Esophagus squamous epithelium (tissue), 5 donors: ENCODE results near the gene SUSD6. TPM values are rescaled to one million over a fixed set of nuclear protein-coding genes. Genes with fewer than 3 reads are reported as not detected.

ENCODE experiments used
- DNase-seq: peaks from one replicate; lab custom pipeline; 2025; lab: John Stamatoyannopoulos, UW
- H3K27ac ChIP-seq, 4 donors: fragments of 200-600 bp; sonication (generic); one replicate each; pipeline ENCODE4 v1.5.1; 2016 to 2019; ENCODE audit warnings: mild to moderate bottlenecking in 1 of 4
- H3K27me3 ChIP-seq, 4 donors: fragments of 200-600 bp; sonication (generic); 1 replicate in 3 of 4; 2 replicates in 1 of 4; pipeline versions ENCODE4 v1.5.1 to v1.6.0; 2017 to 2021; ENCODE audit warnings: antibody characterized with exemption in 1 of 4
- H3K36me3 ChIP-seq, 3 donors: fragments of 200-600 bp; sonication (generic); one replicate each; pipeline ENCODE4 v1.5.1; 2016 to 2019
- H3K4me1 ChIP-seq, 3 donors: fragments of 200-600 bp; sonication (generic); one replicate each; pipeline ENCODE4 v1.5.1; 2017 to 2019
- H3K4me3 ChIP-seq, 4 donors: fragments of 200-600 bp; sonication (generic); 1 replicate in 3 of 4; 2 replicates in 1 of 4; pipeline ENCODE4 v1.5.1; 2016 to 2019; ENCODE audit warnings: mild to moderate bottlenecking in 2 of 4, moderate library complexity in 1 of 4
- H3K9me3 ChIP-seq, 3 donors: fragments of 200-600 bp; sonication (generic); one replicate each; pipeline ENCODE4 v1.5.1; 2016 to 2019
- POLR2A ChIP-seq, 4 donors: fragments of 450-650 bp; IDR thresholded peaks; one replicate each; pipeline ENCODE4 v1.6.1; 2017; ENCODE audit warnings: antibody characterized with exemption in 4 of 4, mild to moderate bottlenecking in 4 of 4, moderate library complexity in 3 of 4
- WGBS, 2 donors: methylation state at CpG; one replicate each; pipeline ENCODE4 v1.1.5; 2018; 5-methylcytosine and 5-hydroxymethylcytosine counted together
- intact Hi-C: fragments of 100-400 bp; cut with DNase I; formaldehyde crosslinking; loops from one replicate; pipeline ENCODE4 v1.15.0; 2022
- total RNA-seq, 4 donors: library from RNA; depleted of rRNA; stranded (reverse); fragments of >200 nt; gene quantifications; one replicate each; pipeline ENCODE4 v1.1.0, GENCODE V29; 2016
- TF ChIP-seq, protein P1 (sequence below), 6 experiments: fragments of 450-650 bp in 4 of 6; fragments of 200-600 bp in 2 of 6; sonication (generic) in 2 of 6; IDR thresholded peaks; one replicate each; pipeline ENCODE4 v1.5.1; 2016 to 2019; ENCODE audit warnings: antibody characterized with exemption in 6 of 6, mild to moderate bottlenecking in 4 of 6, moderate library complexity in 4 of 6
- donor health status: DM: yes; HTN: yes; CAD: no.

SUSD6 gene
- total RNA-seq, 4 donors from 2014 or later = 22.4 to 43.1 (median 27.8) TPM

DNA sequence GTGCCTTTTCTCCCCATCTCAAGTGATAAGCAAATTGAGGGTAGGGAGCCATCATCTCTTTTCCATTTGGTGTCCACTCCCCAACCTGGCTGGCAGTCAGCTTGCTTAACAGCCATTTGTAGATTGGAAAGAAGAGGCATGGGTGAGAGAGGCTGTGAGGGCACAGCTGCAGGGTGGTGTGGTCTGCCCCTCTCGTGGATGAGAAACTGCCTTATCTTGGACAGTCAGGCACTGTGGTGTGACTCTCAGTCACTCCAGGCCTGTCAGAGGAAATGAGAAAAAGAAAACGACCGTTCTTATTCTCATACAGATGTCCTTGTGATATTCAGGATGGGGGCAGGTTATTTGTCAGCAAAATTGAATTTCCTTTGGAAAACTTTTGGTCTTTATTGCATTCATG, 90.5 kb downstream of the SUSD6 start:
- H3K4me3 ChIP-seq = no peak overlapping the region
- H3K9me3 ChIP-seq = no peaks in the 10 kb centered on the region
- TF ChIP-seq POLR2A (IDR thresholded peaks at IDR 0.05) = no peak
- TF ChIP-seq, protein P1, sequence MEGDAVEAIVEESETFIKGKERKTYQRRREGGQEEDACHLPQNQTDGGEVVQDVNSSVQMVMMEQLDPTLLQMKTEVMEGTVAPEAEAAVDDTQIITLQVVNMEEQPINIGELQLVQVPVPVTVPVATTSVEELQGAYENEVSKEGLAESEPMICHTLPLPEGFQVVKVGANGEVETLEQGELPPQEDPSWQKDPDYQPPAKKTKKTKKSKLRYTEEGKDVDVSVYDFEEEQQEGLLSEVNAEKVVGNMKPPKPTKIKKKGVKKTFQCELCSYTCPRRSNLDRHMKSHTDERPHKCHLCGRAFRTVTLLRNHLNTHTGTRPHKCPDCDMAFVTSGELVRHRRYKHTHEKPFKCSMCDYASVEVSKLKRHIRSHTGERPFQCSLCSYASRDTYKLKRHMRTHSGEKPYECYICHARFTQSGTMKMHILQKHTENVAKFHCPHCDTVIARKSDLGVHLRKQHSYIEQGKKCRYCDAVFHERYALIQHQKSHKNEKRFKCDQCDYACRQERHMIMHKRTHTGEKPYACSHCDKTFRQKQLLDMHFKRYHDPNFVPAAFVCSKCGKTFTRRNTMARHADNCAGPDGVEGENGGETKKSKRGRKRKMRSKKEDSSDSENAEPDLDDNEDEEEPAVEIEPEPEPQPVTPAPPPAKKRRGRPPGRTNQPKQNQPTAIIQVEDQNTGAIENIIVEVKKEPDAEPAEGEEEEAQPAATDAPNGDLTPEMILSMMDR (IDR thresholded peaks at IDR 0.05) = no peak
- intact Hi-C loops = no loop called here
- 36 to 51% methylated on average over 3 of the region's 3 CpGs for WGBS, 2 donors
- peaks cover 0 to 38% (median 10%) of the 10 kb centered on the region in 3 donors for H3K36me3 ChIP-seq
- no peaks in the 10 kb centered on the region for H3K27me3 ChIP-seq
- H3K4me1 ChIP-seq = peaks cover 13 to 85% (median 39%) of the 10 kb centered on the region in 3 donors
- DNase-seq = no peak
- H3K27ac ChIP-seq = peak overlapping the region in 2 of 4 donors; percentile 19 to 51

DNA sequence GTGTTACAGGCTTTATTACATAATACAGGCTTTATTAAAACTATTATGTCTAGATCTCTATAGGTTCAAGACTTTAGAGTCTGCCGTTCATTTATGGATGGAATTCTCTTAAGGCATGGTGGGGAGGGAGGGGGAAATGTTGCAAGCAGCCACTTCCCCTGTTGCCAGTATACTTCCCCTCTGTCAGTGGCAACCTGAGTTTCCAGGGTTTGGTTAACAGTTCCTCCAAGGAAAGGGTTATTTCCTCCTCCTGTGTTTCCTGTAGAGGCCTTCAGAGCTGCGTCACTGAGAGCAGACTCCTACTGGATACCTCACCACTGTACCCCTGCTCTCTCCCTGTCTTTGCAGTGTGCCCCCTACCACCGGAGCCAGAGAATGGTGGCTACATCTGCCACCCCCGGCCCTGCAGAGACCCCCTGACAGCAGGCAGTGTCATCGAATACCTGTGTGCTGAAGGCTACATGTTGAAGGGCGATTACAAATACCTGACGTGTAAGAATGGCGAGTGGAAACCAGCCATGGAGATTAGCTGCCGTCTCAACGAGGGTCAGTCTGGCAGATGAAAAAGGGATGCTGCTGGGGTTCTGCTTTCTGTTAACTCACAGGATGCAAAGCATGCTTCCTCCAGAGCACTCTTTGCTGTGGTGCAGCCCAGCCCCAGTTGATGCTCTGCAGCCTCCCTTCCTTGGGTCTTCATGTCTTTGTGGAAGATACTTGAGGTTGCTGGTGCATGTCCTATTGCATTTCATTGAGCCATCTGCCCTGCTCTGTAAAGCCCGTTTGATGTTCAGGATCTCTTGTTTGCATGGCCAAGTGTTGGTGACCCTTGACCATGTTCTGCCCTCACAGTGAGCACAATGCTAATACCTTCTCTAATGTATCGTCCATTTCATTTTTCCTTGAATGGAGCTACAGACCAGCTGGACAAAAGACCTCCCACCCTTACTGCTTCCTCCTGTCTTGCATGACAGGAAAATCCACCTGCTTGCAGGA, 91.9 kb downstream of the SUSD6 start:
- Histone ChIP-seq H3K36me3 (peaks cover 0 to 53% (median 19%) of the 10 kb centered on the region in 3 donors), H3K27me3 (no peaks in the 10 kb centered on the region), H3K27ac (peak overlapping the region in 2 of 4 donors; percentile 55 to 71), H3K9me3 (no peaks in the 10 kb centered on the region), H3K4me3 (no peak overlapping the region), H3K4me1 (peaks cover 10 to 73% (median 26%) of the 10 kb centered on the region in 3 donors)
- 65 to 69% methylated on average over 9 of the region's 12 CpGs for WGBS, 2 donors
- intact Hi-C loops = no loop called here
- DNase-seq = no peak
- TF ChIP-seq POLR2A (IDR thresholded peaks at IDR 0.05) = no peak
- TF ChIP-seq, protein P1 (IDR thresholded peaks at IDR 0.05) = no peak

DNA sequence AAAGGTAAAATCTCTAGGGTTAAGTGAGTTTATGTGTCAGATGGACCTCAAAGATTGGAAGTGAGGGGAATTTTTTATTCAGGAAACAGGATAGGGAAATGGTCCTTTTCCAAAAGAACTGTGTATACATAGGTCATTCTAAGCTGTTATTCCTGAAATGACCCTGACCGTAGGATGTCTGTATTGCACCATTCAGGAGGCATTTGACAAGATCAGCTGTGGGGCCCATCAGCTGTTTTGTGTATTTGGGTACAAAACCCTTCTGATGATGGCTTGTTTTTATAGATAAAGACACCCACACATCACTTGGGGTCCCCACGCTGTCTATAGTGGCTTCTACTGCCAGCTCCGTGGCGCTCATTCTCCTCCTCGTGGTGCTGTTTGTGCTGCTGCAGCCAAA, 92.9 kb downstream of the SUSD6 start:
- H3K27ac ChIP-seq = no peak overlapping the region

DNA sequence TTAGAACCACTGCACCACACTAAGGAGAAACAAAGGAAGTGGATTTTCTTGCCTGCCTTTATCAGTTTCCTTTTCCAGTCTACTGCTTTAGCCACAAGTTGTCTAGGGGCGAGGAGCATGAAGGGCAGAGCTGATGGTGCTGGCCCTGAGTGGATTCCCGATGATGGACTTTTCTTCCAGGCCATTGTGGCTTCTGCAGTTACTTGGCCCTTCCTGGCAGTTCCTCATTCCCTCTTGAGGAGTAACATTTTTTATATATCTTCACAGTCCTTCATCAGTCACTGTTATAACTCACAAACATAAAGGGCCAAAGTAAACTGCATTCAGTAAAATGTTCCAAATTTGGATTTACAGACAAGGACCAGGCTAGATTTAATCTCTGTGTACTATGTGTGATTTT, 94.3 kb downstream of the SUSD6 start:
- intact Hi-C loops = no loop called here
- Histone ChIP-seq H3K9me3 (no peaks in the 10 kb centered on the region), H3K4me3 (no peak overlapping the region), H3K27ac (peak overlapping the region in 1 of 4 donors; percentile 0), H3K4me1 (peaks cover 16 to 75% (median 34%) of the 10 kb centered on the region in 3 donors), H3K27me3 (no peaks in the 10 kb centered on the region), H3K36me3 (peaks cover 0 to 76% (median 36%) of the 10 kb centered on the region in 3 donors)
- WGBS, 2 donors = 65 to 67% methylated on average over 2 of the region's 2 CpGs
- TF ChIP-seq, protein P1 (IDR thresholded peaks at IDR 0.05) = no peak
- TF ChIP-seq POLR2A (IDR thresholded peaks at IDR 0.05) = no peak
- DNase-seq = no peak

More for the DNA sequence above, 92.9 kb downstream of the SUSD6 start:
- 83 to 86% methylated on average over 5 of the region's 5 CpGs for WGBS, 2 donors
- H3K4me1 ChIP-seq = peaks cover 10 to 73% (median 28%) of the 10 kb centered on the region in 3 donors
- no peaks in the 10 kb centered on the region for H3K9me3 ChIP-seq
- DNase-seq = no peak
- no peaks in the 10 kb centered on the region for H3K27me3 ChIP-seq
- peaks cover 0 to 62% (median 28%) of the 10 kb centered on the region in 3 donors for H3K36me3 ChIP-seq
- TF ChIP-seq, protein P1 (IDR thresholded peaks at IDR 0.05) = no peak
- no peak for TF ChIP-seq POLR2A (IDR thresholded peaks at IDR 0.05)
- no peak overlapping the region for H3K4me3 ChIP-seq
- intact Hi-C loops = no loop called here

DNA sequence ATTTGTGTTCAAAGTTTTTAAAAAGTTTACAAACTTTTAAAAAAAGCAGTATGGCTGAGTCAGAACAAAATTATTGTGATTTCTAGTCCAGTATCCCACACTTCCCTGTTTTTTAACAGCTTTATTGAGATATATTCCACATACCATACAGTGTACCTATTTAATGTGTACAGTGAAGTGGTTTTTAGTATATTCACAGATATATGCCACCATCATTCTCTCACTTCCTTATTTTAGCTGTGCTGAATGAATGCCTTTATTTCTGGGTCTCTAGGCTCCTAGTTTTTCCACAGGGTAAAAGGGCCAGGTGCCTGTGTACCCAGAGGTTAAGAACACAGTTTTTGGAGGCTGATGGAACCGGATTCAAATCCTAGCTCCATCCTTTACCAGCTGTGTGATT, 96.7 kb downstream of the SUSD6 start:
- WGBS, 2 donors = 100% methylated on average over 1 of the region's 1 CpG
- peaks cover 30 to 76% (median 41%) of the 10 kb centered on the region in 3 donors for H3K4me1 ChIP-seq

More for the DNA sequence above, 96.7 kb downstream of the SUSD6 start:
- TF ChIP-seq POLR2A (IDR thresholded peaks at IDR 0.05) = no peak
- TF ChIP-seq, protein P1 (IDR thresholded peaks at IDR 0.05) = no peak
- Histone ChIP-seq H3K9me3 (no peaks in the 10 kb centered on the region), H3K27me3 (no peaks in the 10 kb centered on the region), H3K4me3 (no peak overlapping the region), H3K27ac (no peak overlapping the region), H3K36me3 (peaks cover 5 to 92% (median 39%) of the 10 kb centered on the region in 3 donors)
- no peak for DNase-seq
- intact Hi-C loops = no loop called here
